GM21526 (cell line): ENCODE measurements around the gene HGS.

ENCODE experiments used
- ATAC-seq: cut with Tn5 transposase; IDR thresholded peaks from one replicate; pipeline ENCODE4 v1.9.1; 2021; ENCODE audit warnings: moderate library complexity; ENCODE audit not compliant: unreplicated experiment, low FRiP score

Gene HGS

DNA sequence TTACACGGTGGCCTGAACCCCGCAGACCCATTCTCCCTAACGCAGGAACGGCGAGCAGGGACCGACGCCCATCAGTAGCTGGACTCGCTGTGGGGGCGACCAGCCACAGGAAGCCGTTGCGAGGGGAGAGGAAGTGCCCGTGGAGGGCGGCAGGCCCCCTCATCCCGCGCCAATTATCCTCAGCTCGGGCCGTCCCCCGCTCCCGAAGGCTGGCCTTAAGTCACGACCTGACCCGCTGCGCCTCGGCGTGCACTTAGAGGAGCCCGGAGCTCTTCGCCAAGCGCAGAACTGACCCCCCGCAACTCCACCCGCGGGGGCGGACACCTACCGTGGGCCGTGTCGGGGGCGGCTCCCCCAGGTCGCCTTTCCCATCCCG, 615 bp upstream of the HGS start:
- ATAC-seq, result peak; percentile 10

DNA sequence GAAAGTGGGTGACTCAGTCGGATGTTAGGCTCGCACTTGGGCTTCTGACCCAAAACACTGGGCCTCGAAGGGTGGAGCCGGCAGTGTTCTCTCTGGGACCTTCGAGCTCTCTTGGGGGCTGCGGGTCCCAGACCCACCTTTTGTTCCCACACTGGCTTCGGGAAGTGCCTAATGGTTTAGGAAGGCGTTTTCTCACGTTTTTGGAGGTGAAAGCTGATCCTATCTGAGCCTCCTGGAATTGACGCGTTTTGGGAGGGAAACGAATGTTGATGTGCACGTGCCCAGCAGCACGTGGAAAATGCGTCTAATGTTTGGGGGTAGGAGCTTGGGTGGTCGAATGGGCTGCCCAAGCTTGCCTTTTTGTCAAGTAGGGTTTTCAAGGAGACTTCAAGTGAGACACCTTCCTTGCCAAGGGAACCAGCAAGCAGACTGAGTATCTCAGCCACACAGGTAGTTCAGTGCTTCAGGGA, 666 bp downstream of the HGS start:
- no peak for ATAC-seq

DNA sequence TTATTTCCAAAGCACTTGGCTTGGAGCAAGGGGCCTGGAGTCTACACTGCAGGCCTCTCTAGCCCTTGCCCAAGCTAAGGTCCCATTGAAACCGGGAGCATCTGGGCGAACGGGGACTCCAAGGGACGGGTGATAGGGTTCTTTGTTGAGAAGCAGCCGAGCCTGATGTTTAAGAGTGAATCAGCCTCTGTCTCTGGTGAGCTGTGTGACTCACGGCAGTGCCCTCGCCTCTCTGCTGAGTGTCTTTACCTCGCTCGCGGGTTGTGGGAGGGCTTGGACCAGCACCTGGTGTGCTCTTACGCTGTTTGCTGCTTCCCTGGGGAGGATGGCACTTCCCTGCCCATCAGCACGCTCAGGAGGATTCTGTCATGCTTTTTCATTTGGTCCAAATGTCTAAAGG, 1.3 kb downstream of the HGS start:
- ATAC-seq, result no peak

DNA sequence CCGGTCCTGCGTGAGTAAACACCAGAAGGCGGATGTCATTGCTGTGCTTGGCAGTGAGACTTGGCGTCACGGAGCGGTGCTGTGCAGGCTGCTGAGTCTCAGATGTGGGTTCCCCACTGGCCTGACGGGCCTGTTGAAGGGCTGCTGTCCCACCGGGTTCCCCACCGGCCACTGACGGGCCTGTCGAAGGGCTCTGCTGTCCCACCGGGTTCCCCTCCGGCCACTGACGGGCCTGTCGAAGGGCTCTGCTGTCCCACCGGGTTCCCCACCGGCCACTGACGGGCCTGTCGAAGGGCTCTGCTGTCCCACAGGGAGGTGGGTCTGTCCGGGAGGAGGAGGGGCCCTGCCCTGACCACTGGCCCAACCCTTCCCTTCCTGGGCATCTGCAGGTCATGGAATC, 2.8 kb downstream of the HGS start:
- no peak for ATAC-seq

DNA sequence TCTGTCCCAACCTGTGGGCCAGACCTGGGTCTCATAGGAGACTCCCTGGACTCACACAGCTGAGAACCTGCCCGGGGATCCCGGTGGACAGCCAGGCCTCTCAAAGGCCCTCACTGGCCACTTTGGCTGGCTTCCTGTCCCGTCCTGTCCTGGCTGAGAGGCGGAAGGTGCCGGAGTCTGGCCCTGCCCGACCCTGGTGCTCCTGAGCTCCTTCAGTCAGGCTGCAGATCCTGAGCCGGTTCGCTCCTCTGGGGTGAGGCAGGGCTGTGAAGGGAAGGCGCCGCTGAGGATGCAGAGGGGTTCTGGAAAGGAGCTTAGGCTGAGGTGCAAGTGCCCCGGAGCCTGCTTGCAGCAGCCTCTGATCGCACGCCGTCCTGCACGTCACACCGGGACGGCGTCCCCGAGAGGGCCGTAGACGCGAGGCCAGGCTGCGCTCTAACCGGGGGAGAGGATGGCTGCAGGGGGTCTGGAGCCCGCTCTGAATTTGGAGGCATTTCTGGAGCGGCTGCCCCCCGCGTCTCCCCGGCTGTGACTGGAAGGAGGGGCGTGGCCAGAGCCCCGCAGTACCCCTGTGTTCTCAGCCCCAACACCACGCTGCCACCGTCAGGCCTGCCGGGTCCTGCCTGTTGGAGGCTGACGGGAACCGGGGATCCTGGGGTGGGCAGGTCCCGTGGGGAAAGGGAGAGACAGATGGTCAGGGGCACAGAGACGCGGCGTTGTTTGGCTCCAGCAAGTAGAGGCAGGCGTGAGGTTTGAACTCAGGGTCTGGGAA, 4.1 kb downstream of the HGS start:
- no peak for ATAC-seq

DNA sequence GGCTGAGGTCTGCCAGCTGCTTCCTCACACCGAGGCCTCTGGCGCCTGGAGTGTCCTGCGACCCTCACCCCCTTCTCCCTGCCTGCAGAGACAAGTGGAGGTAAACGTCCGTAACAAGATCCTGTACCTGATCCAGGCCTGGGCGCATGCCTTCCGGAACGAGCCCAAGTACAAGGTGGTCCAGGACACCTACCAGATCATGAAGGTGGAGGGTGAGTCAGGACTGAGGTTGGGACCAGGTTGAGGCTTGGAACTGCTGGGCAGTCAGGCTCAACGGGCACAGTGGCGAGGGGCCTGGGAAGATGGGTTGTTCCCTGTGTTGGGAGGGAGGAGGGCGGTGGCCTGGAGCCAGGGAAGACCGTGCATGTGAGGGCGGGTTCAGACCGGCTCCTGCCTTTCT, 4.8 kb downstream of the HGS start:
- ATAC-seq, result no peak

DNA sequence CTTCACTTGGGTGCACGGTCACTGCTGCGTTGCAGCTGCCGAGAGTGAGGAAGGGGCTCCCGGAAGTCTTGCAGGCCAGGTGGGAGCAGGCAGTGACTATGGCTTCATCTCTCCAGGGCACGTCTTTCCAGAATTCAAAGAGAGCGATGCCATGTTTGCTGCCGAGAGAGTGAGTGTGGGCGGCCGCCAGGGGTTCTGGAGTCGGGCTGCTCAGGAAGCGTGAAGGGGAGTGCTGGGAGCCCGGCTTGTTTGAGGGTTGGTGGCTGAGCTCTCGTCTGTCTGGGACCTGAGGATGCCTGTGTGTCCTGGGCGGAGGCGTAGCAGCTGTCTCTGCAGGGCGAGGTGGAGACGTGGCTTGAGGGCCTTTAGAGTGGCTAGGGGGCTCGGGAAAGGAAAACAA, 6.3 kb downstream of the HGS start:
- ATAC-seq, result no peak

DNA sequence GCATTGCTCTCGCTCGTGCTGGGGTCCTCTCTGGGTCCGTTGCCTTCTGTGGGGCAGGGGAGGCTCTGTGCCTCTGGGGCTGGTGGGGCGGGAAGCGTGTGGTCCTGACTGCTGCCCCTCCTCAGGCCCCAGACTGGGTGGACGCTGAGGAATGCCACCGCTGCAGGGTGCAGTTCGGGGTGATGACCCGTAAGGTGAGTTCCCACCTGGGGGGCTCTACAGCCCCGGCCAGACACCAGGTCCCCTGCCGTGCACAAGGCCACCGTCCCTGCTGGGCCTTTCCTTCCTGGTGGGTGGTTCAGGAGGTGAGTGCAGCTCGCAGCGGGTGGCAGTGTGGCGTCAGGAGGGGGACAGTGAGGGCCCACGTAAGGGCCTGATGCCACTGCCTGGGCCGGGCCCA, 6.7 kb downstream of the HGS start:
- ATAC-seq, result no peak

DNA sequence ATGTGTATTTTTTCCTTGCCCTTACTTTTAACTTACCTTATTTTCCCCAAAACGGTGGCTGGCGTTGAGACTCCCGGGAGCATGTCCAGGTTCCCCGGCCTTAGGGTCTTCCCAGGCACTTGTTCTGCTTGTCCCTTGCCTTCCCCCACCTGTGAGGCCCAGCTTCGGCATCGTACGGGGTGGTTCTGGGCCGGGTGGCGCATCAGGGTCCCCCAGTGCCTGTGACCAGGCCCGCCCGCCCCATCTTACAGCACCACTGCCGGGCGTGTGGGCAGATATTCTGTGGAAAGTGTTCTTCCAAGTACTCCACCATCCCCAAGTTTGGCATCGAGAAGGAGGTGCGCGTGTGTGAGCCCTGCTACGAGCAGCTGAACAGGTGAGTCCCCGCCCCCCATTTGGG, 7.4 kb downstream of the HGS start:
- ATAC-seq, result no peak

DNA sequence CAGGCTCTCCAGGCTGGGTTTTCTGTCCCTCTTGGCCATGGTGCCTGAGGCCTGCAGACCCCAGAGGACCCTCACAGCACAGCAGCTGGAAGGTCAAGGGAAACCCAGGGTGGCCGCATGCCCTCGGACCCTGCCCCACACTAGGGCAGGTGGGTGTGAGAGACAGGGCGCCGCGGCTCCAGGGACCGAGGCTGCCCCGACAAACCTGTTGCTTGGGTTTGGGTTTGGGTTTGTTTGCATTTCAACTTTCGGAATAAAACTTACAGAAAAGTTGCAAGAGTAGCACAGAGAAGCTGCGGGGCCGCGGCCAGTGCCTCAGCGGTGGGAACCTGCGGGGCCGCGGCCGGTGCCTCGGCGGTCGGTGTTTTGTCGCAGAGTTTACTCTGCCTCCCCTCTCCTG, 7.8 kb downstream of the HGS start:
- no peak for ATAC-seq

DNA sequence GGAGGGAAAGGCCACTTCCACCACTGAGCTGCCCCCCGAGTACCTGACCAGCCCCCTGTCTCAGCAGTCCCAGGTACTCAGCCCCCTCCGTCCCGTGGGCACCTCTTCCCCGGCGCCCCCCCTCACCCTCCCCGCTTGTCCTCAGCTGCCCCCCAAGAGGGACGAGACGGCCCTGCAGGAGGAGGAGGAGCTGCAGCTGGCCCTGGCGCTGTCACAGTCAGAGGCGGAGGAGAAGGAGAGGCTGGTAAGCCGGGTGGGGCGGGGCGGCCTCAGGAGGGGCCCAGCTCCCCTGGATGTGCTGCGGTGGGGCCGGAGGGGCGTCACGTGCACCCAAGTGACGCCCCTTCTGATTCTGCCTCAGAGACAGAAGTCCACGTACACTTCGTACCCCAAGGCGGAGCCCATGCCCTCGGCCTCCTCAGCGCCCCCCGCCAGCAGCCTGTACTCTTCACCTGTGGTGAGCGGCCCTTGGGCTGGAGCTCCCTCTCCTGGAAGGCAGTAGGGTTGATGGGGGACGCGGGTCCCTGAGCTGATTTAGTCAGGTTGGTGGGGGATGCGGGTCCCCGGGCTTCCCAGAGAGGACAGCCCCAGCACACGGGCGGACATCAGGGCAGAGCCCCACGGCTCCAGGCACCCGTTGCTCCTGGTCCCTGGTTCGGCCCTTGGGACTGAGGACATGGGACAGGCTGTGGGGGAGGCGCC, 9.8 kb downstream of the HGS start:
- no peak for ATAC-seq

DNA sequence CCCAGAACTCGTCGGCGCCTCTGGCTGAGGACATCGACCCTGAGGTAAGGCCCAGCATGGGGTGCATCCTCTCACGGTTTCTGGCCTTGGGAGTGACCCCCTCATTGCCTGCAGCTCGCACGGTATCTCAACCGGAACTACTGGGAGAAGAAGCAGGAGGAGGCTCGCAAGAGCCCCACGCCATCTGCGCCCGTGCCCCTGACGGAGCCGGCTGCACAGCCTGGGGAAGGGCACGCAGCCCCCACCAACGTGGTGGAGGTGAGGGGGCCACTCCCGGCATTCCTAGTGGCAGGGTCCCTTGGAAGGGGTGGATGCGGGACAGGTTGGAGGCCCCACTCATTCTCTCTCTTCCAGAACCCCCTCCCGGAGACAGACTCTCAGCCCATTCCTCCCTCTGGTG, 11.0 kb downstream of the HGS start:
- ATAC-seq, result no peak

DNA sequence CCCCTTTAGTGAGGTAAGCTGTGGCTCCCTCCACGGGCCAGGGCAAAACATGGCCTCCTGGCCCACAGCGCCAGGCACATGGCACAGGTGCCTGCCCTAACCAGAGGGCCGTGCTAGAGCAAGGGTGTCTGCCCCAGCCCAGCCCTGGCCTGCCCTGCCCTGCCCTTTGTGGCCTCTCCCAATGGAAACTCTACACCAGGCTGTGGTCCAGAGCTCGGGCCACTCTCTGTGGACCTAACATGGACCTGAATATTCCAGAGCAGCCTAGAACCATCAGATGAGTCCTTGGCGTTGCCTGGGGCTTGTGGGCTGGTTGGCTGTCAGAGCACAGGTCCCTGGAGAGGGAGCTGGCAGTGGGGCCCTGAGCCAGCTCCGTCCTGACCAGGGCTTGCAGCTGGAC, 11.4 kb downstream of the HGS start:
- no peak for ATAC-seq

DNA sequence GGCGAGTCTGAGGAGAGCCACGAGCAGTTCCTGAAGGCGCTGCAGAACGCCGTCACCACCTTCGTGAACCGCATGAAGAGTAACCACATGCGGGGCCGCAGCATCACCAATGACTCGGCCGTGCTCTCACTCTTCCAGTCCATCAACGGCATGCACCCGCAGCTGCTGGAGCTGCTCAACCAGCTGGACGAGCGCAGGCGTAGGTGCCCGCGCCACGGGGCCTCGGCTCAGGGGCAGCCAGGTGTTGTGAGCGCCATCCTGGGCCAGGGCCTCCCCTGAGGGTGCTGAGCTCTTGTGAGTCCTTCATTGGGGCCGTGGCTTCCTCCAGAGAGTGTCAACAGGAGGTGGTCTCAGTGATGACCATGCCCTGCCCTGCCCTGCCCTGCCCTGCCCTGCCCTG, 12.0 kb downstream of the HGS start:
- no peak for ATAC-seq

DNA sequence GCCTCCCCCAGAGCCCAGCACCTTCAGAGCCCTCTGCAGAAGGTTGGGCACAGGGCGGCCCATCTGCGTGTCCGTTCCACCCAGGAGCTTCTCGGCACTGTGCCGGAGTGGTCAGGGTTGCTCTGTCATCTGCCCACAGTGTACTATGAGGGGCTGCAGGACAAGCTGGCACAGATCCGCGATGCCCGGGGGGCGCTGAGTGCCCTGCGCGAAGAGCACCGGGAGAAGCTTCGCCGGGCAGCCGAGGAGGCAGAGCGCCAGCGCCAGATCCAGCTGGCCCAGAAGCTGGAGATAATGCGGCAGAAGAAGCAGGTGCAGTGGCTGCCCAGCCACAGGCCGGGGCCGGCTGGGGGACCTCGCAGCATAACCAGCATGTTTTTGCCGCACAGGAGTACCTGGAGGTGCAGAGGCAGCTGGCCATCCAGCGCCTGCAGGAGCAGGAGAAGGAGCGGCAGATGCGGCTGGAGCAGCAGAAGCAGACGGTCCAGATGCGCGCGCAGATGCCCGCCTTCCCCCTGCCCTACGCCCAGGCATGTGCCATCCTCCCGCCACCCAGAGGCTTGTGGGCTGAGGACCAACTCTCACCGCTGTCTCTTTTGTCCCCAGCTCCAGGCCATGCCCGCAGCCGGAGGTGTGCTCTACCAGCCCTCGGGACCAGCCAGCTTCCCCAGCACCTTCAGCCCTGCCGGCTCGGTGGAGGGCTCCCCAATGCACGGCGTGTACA, 12.6 kb downstream of the HGS start:
- ATAC-seq, result no peak

DNA sequence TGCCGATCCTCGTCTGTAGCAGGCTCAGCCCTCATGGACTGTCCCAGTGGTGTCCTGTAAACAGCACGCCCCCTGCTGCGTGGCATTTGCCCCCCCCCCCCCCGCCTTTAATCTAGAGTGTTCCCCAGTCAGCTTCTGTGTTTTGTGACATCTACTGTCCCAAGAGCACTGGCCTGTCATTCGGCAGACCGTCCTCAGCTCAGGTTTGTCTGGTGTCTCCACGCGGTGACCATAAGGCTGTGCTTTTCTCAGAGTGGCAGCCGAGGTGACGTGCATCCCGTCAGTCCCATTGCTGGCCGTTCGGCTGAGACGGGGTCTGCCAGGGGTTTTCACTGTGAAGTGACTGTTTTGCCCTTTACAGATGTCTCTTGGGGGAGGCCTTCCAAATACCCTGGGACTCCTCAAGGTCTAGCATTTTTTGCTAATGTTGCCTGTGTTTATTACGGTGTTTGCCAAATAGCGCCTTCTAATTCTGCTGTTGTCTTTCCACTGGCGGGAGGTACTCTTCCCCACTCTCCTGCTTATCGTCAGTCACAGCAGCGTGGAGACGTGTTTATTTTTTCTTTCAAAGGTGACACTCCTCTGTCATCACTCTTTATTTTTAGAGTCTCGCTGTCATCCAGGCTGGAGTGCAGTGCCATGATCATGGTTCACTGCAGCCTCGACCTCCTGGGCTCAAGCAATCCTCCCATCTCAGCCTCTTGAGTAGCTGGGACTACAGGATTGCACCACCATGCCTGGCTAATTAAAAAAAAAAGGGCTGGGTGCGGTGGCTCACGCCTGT, 13.6 kb downstream of the HGS start:
- no peak for ATAC-seq

DNA sequence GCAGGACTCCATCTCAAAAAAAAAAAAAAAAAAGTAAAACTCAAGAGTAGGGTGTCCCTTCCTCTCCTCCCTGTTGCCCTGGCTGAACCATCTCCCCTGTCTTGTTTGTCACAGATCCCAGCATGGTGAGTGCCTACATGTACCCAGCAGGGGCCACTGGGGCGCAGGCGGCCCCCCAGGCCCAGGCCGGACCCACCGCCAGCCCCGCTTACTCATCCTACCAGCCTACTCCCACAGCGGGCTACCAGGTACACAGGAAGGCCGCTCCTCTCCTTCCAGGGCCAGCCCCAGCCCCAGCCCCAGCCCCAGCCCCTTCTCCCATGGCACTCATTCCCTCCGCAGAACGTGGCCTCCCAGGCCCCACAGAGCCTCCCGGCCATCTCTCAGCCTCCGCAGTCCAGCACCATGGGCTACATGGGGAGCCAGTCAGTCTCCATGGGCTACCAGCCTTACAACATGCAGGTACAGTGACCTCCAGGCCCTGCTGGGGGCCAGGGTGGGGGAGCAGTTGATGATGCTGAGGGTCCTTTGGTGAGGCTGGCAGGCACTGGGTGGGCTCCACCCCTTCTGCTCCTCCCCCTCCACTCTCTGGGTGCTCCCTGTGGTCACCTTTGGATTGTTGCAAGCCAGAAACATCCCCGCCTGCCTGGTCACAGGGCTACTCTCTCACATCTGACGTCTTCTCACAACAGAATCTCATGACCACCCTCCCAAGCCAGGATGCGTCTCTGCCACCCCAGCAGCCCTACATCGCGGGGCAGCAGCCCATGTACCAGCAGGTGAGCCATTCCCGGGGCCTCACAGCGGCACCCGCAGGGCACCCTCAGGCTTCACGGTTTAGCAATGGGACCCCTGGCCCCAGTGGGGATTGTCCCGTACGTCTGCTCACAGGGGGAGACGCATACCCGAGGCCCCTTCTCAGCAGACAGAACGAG, 16.8 kb downstream of the HGS start:
- ATAC-seq, result no peak

DNA sequence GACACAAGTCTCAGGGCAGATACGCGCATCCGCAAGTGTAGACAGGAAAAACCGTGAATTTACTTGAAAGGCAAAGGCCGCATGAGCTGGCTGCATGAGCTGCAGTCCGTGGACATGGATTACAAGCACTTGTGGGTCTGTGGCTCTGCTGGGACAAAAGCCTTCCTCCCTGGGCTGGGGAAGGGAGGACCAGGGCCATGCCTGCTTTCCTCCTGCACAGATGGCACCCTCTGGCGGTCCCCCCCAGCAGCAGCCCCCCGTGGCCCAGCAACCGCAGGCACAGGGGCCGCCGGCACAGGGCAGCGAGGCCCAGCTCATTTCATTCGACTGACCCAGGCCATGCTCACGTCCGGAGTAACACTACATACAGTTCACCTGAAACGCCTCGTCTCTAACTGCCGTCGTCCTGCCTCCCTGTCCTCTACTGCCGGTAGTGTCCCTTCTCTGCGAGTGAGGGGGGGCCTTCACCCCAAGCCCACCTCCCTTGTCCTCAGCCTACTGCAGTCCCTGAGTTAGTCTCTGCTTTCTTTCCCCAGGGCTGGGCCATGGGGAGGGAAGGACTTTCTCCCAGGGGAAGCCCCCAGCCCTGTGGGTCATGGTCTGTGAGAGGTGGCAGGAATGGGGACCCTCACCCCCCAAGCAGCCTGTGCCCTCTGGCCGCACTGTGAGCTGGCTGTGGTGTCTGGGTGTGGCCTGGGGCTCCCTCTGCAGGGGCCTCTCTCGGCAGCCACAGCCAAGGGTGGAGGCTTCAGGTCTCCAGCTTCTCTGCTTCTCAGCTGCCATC, 17.7 kb downstream of the HGS start:
- ATAC-seq, result no peak
